ENCODE measurements around the gene MTRF1.
"Not testable (repeated sequence)": the region's sequence is repeated elsewhere in the genome, so short reads cannot be mapped to it uniquely, and the experiment has no call there.

Gene MTRF1

GRCh38 chr13:41282129-41282571 lies 18.8 kb upstream of the MTRF1 start:
- Histone ChIP-seq H3K4me2 (ENCODE audit: low read length) (no peak overlapping the region), H3K36me3 (ENCODE audit: insufficient read depth, low read length) (no peaks in the 10 kb centered on the region; the same call in 1 of the 2 replicates), H3K79me2 (ENCODE audit: insufficient read depth, low read length) (no peaks in the 10 kb centered on the region), H3K9me3 (ENCODE audit: low read length) (0 out of 2 replicates have a peak, but pooled peaks cover 3% of the 10 kb centered on the region), H3F3A (ENCODE audit: insufficient read depth, low read length) (no peaks in the 10 kb centered on the region), H4K20me1 (ENCODE audit: insufficient read depth, low read length) (no peaks in the 10 kb centered on the region), H3K27ac (ENCODE audit: low read depth, low read length, poor library complexity, severe bottlenecking) (no peak overlapping the region), H2AFZ (ENCODE audit: low read length) (no peak overlapping the region), H3K4me3 (ENCODE audit: low read depth, low read length, poor library complexity, severe bottlenecking) (no peak overlapping the region), H3K9ac (ENCODE audit: low read length) (no peak overlapping the region), H3K4me1 (ENCODE audit: insufficient read depth, low read length, severe bottlenecking) (no peaks in the 10 kb centered on the region), H3K9me2 (ENCODE audit: low read depth, low read length) (no peaks in the 10 kb centered on the region), H3K27me3 (ENCODE audit: insufficient read depth, low read length) (no peaks in the 10 kb centered on the region)
- no peak for TF ChIP-seq CTCF (IDR thresholded peaks at IDR 0.05; ENCODE audit: low read length)
- TF ChIP-seq EZH2 (IDR thresholded peaks at IDR 0.05; ENCODE audit: borderline replicate concordance, low read length), result no peak

DNA sequence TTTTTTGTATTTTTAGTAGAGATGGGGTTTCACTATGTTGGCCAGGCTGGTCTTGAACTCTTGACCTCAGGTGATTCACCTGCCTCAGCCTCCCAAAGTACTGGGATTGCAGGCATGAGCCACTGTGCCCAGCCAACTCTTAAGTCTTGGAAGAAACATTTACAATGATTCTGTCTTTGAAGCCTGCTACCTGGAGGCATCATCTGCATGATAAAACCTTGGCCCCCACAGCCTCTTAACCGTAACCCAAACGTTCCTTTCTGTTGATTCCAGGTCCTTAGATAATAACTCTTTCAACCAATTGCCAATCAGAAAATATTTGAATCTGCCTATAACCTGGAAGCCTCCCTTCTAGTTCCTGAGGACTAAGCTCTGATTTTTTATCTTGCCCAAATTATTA lies 15.8 kb upstream of the MTRF1 start:
- not testable (repeated sequence) for H4K20me1 ChIP-seq (ENCODE audit: insufficient read depth, low read length); H3K4me1 ChIP-seq (ENCODE audit: insufficient read depth, low read length, severe bottlenecking); H3K27me3 ChIP-seq (ENCODE audit: insufficient read depth, low read length); H3K36me3 ChIP-seq (ENCODE audit: insufficient read depth, low read length); H3K4me3 ChIP-seq (ENCODE audit: low read depth, low read length, poor library complexity, severe bottlenecking); H3K9ac ChIP-seq (ENCODE audit: low read length); H3F3A ChIP-seq (ENCODE audit: insufficient read depth, low read length); H3K4me2 ChIP-seq (ENCODE audit: low read length); H3K79me2 ChIP-seq (ENCODE audit: insufficient read depth, low read length); H3K9me3 ChIP-seq (ENCODE audit: low read length); H3K9me2 ChIP-seq (ENCODE audit: low read depth, low read length); H3K27ac ChIP-seq (ENCODE audit: low read depth, low read length, poor library complexity, severe bottlenecking); H2AFZ ChIP-seq (ENCODE audit: low read length)

DNA sequence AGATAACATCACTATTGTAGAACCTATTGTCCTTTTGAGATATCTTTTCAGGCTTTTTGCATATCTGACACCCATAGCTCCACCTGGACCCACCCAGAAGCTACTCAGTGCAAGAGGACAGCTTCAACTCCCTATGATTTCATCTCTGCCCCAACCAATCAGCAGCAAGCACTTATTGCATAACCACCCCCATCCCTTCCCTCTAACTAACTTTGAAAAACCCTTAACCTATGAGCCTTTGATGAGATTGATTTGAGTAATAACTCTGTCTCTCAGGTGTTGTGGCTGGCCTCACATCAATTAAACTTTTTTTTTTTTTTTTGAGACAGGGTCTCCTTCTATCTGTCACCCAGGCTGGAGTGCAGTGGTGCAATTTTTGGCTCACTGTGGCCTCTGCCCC lies 13.4 kb upstream of the MTRF1 start:
- Histone ChIP-seq H4K20me1 (ENCODE audit: insufficient read depth, low read length) (no peaks in the 10 kb centered on the region), H3K9me2 (ENCODE audit: low read depth, low read length) (no peaks in the 10 kb centered on the region)
- TF ChIP-seq CTCF (IDR thresholded peaks at IDR 0.05; ENCODE audit: low read length) (no peak), EZH2 (IDR thresholded peaks at IDR 0.05; ENCODE audit: borderline replicate concordance, low read length) (no peak)

GRCh38 chr13:41274881-41275280 lies 11.5 kb upstream of the MTRF1 start:
- TF ChIP-seq EZH2 (IDR thresholded peaks at IDR 0.05; ENCODE audit: borderline replicate concordance, low read length) (no peak), CTCF (IDR thresholded peaks at IDR 0.05; ENCODE audit: low read length) (no peak)
- H3K9ac ChIP-seq (ENCODE audit: low read length), result no peak overlapping the region
- H3K27me3 ChIP-seq (ENCODE audit: insufficient read depth, low read length), result no peaks in the 10 kb centered on the region
- no peaks in the 10 kb centered on the region for H3K9me2 ChIP-seq (ENCODE audit: low read depth, low read length)
- no peak overlapping the region for H3K4me3 ChIP-seq (ENCODE audit: low read depth, low read length, poor library complexity, severe bottlenecking)
- no peaks in the 10 kb centered on the region for H4K20me1 ChIP-seq (ENCODE audit: insufficient read depth, low read length)
- H3K36me3 ChIP-seq (ENCODE audit: insufficient read depth, low read length), result no peaks in the 10 kb centered on the region
- no peaks in the 10 kb centered on the region for H3K79me2 ChIP-seq (ENCODE audit: insufficient read depth, low read length)
- no peak overlapping the region for H2AFZ ChIP-seq (ENCODE audit: low read length)
- no peaks in the 10 kb centered on the region for H3F3A ChIP-seq (ENCODE audit: insufficient read depth, low read length)
- no peak overlapping the region for H3K4me2 ChIP-seq (ENCODE audit: low read length)
- peaks cover 8% of the 10 kb centered on the region for H3K4me1 ChIP-seq (ENCODE audit: insufficient read depth, low read length, severe bottlenecking)
- no peak overlapping the region for H3K27ac ChIP-seq (ENCODE audit: low read depth, low read length, poor library complexity, severe bottlenecking)
- no peaks in the 10 kb centered on the region; the same call in 1 of the 2 replicates for H3K9me3 ChIP-seq (ENCODE audit: low read length)

More for the DNA sequence above, 13.4 kb upstream of the MTRF1 start:
- peaks cover 2% of the 10 kb centered on the region for H3K4me1 ChIP-seq (ENCODE audit: insufficient read depth, low read length, severe bottlenecking)
- no peak overlapping the region for H3K4me2 ChIP-seq (ENCODE audit: low read length)
- no peaks in the 10 kb centered on the region for H3K79me2 ChIP-seq (ENCODE audit: insufficient read depth, low read length)
- no peaks in the 10 kb centered on the region for H3F3A ChIP-seq (ENCODE audit: insufficient read depth, low read length)
- no peak overlapping the region for H3K27ac ChIP-seq (ENCODE audit: low read depth, low read length, poor library complexity, severe bottlenecking)
- no peaks in the 10 kb centered on the region for H3K36me3 ChIP-seq (ENCODE audit: insufficient read depth, low read length)
- no peak overlapping the region for H3K9ac ChIP-seq (ENCODE audit: low read length)
- H2AFZ ChIP-seq (ENCODE audit: low read length), result no peak overlapping the region
- no peaks in the 10 kb centered on the region for H3K27me3 ChIP-seq (ENCODE audit: insufficient read depth, low read length)
- H3K9me3 ChIP-seq (ENCODE audit: low read length), result no peaks in the 10 kb centered on the region
- H3K4me3 ChIP-seq (ENCODE audit: low read depth, low read length, poor library complexity, severe bottlenecking), result no peak overlapping the region

Data from OCI-LY1 (cell line).